Measurements from ENCODE around the gene S100PBP.

- TF ChIP-seq EP300 (IDR thresholded peaks at IDR 0.05; ENCODE audit: borderline replicate concordance) (no peak), MAX (IDR thresholded peaks at IDR 0.05) (no peak), FOXM1 (IDR thresholded peaks at IDR 0.05; ENCODE audit: borderline replicate concordance, low read depth) (no peak), USF1 (IDR thresholded peaks at IDR 0.05) (no peak), EGR1 (IDR thresholded peaks at IDR 0.05) (no peak), YY1 (IDR thresholded peaks at IDR 0.05; ENCODE audit: low read depth) (no peak), CEBPB (IDR thresholded peaks at IDR 0.05) (no peak), TAF1 (IDR thresholded peaks at IDR 0.05; ENCODE audit: low read depth) (no peak), RAD21 (IDR thresholded peaks at IDR 0.05; ENCODE audit: low read depth) (no peak), NFIC (IDR thresholded peaks at IDR 0.05) (no peak), REST (IDR thresholded peaks at IDR 0.05; ENCODE audit: low read depth) (no peak)
Measured at GRCh38 chr1:32783851-32784250, 33.6 kb upstream of the S100PBP start.

Data from Ishikawa (cell line).